ENCODE results near the gene SPATA18.

- TF ChIP-seq CTCF (IDR thresholded peaks at IDR 0.05; ENCODE audit: poor library complexity) (no peak), EZH2 (IDR thresholded peaks at IDR 0.05; ENCODE audit: borderline replicate concordance) (no peak), EZH2phosphoT487 (IDR thresholded peaks at IDR 0.05; ENCODE audit: low read depth, severe bottlenecking, unreplicated experiment) (no peak)
These were observed 60.9 kb downstream of the SPATA18 start for GRCh38 chr4:52111995-52112394.
